Neural cell (in vitro differentiated cells): Measurements from ENCODE around the gene PPIL4. TPM values are rescaled to one million over a fixed set of nuclear protein-coding genes. Genes with fewer than 3 reads are reported as not detected.

Source experiments
- H2AFZ ChIP-seq: fragments of 200-600, 300-800 bp; sonication (generic), shearing (Covaris generic); 2 replicates; pipeline ENCODE4 v1.6.0; 2014; ENCODE audit warnings: low read depth, mild to moderate bottlenecking, antibody characterized with exemption, low read length, moderate library complexity
- H3F3A ChIP-seq: fragments of 200-600 bp; shearing (Covaris generic); 2 replicates; pipeline ENCODE4 v1.6.1; 2016; ENCODE audit warnings: mild to moderate bottlenecking, moderate library complexity, mixed read lengths, antibody characterized with exemption, low read length; ENCODE audit not compliant: insufficient read depth, poor library complexity, severe bottlenecking
- H3K27ac ChIP-seq: fragments of 200-600, 300-800 bp; sonication (generic), shearing (Covaris generic); 2 replicates; pipeline ENCODE4 v1.5.1; 2014; ENCODE audit warnings: mild to moderate bottlenecking, low read length, moderate library complexity
- H3K27me3 ChIP-seq: fragments of 300-800, 200-600 bp; sonication (generic), shearing (Covaris generic); 2 replicates; pipeline ENCODE4 v1.6.0; 2014; ENCODE audit warnings: mild to moderate bottlenecking, low read depth, low read length, moderate library complexity; ENCODE audit not compliant: insufficient read depth
- H3K36me3 ChIP-seq: fragments of 300-800, 200-600 bp; sonication (generic), shearing (Covaris generic); 2 replicates; pipeline ENCODE4 v1.5.1; 2014; ENCODE audit warnings: mild to moderate bottlenecking, antibody characterized with exemption, low read length, moderate library complexity; ENCODE audit not compliant: insufficient read depth
- H3K4me2 ChIP-seq: fragments of 300-800, 200-600 bp; sonication (generic), shearing (Covaris generic); 2 replicates; pipeline ENCODE4 v1.6.0; 2014; ENCODE audit warnings: mild to moderate bottlenecking, low read length
- H3K4me3 ChIP-seq: fragments of 300-800, 200-600 bp; sonication (generic), shearing (Covaris generic); 2 replicates; pipeline ENCODE4 v1.5.1; 2014; ENCODE audit warnings: mild to moderate bottlenecking, low read length, moderate library complexity
- H3K79me2 ChIP-seq: fragments of 200-600 bp; shearing (Covaris generic); replicated peaks from 2 replicates; pipeline ENCODE4 v1.6.0; 2014; ENCODE audit warnings: mild to moderate bottlenecking, low read length, moderate library complexity; ENCODE audit not compliant: insufficient read depth
- H3K9ac ChIP-seq: fragments of 300-800, 200-600 bp; sonication (generic), shearing (Covaris generic); 2 replicates; pipeline ENCODE4 v1.6.1; 2016; ENCODE audit warnings: mild to moderate bottlenecking, low read length, mixed read lengths
- H3K9me2 ChIP-seq: fragments of 200-600 bp; shearing (Covaris generic); 2 replicates; pipeline ENCODE4 v1.6.1; 2016; ENCODE audit warnings: mild to moderate bottlenecking, low read length, mixed read lengths; ENCODE audit not compliant: insufficient read depth
- H3K9me3 ChIP-seq: fragments of 200-600, 300-800 bp; sonication (generic), shearing (Covaris generic); 2 replicates; pipeline ENCODE4 v1.6.1; 2016; ENCODE audit warnings: mild to moderate bottlenecking, mixed run types, low read length, moderate library complexity, mixed read lengths
- H4K20me1 ChIP-seq: fragments of 200-600 bp; shearing (Covaris generic); 2 replicates; pipeline ENCODE4 v1.6.1; 2016; ENCODE audit warnings: mild to moderate bottlenecking, mixed run types; ENCODE audit not compliant: insufficient read depth
- CTCF ChIP-seq: fragments of 450-650 bp; IDR thresholded peaks from 2 replicates; pipeline ENCODE4 v1.5.1; 2014; ENCODE audit warnings: antibody characterized with exemption, mild to moderate bottlenecking, moderate library complexity; ENCODE audit not compliant: poor library complexity, severe bottlenecking
- EP300 ChIP-seq: fragments of 450-650 bp; conservative IDR thresholded peaks from 2 replicates; pipeline ENCODE4 v1.6.1; 2014; ENCODE audit warnings: antibody characterized with exemption, mild to moderate bottlenecking, moderate library complexity; ENCODE audit not compliant: poor library complexity, severe bottlenecking
- EZH2 ChIP-seq: fragments of 200-600, 300-800 bp; shearing (Covaris generic), sonication (generic); IDR thresholded peaks from 2 replicates; pipeline ENCODE4 v1.6.1; 2014; ENCODE audit warnings: antibody characterized with exemption, low read length, borderline replicate concordance, mild to moderate bottlenecking; ENCODE audit not compliant: insufficient read depth, poor library complexity, severe bottlenecking
- MXI1 ChIP-seq: fragments of 450-650 bp; conservative IDR thresholded peaks from 2 replicates; pipeline ENCODE4 v1.6.1; 2014; ENCODE audit warnings: antibody characterized with exemption, mild to moderate bottlenecking; ENCODE audit not compliant: poor library complexity, severe bottlenecking
- POLR2AphosphoS5 ChIP-seq: IDR thresholded peaks from 2 replicates; pipeline ENCODE4 v1.6.1; 2012
- RAD21 ChIP-seq: fragments of 450-650 bp; conservative IDR thresholded peaks from 2 replicates; pipeline ENCODE4 v1.6.1; 2014; ENCODE audit warnings: antibody characterized with exemption, mild to moderate bottlenecking, moderate library complexity
- REST ChIP-seq: IDR thresholded peaks from 2 replicates; pipeline ENCODE4 v1.6.1; 2012; ENCODE audit warnings: borderline replicate concordance
- SMC3 ChIP-seq: fragments of 450-650 bp; conservative IDR thresholded peaks from 2 replicates; pipeline ENCODE4 v1.6.1; 2014; ENCODE audit warnings: antibody characterized with exemption, mild to moderate bottlenecking, moderate library complexity; ENCODE audit not compliant: poor library complexity
- TAF1 ChIP-seq: IDR thresholded peaks from 2 replicates; pipeline ENCODE4 v1.6.1; 2012; ENCODE audit warnings: low read depth
- polyA plus RNA-seq: library from polyadenylated mRNA; depleted of rRNA; stranded (reverse); fragments of >200 nt; gene quantifications from 2 replicates; pipeline ENCODE4 v1.2.3, GENCODE V29; 2014

PPIL4 gene
- polyA plus RNA-seq, 1 donor from 2014 or later: 57.2 TPM

- H3K27me3 ChIP-seq: no peaks in the 10 kb centered on the region
These were observed 4.7 kb downstream of the PPIL4 start for GRCh38 chr6:149541139-149541538.

GRCh38 chr6:149534742-149535141, 11.1 kb downstream of the PPIL4 start:
- H3K36me3 ChIP-seq: peaks cover 10% of the 10 kb centered on the region
- no peak for TF ChIP-seq TAF1
- no peak for TF ChIP-seq POLR2AphosphoS5
- TF ChIP-seq MXI1: no peak
- no peak for TF ChIP-seq CTCF
- TF ChIP-seq EP300: no peak
- TF ChIP-seq EZH2: no peak
- no peak for TF ChIP-seq SMC3

More at GRCh38 chr6:149541139-149541538, 4.7 kb downstream of the PPIL4 start:
- Histone ChIP-seq H3F3A (no peaks in the 10 kb centered on the region), H3K27ac (no peak overlapping the region), H3K9me2 (no peaks in the 10 kb centered on the region), H3K9ac (no peak overlapping the region), H3K9me3 (no peaks in the 10 kb centered on the region), H2AFZ (no peak overlapping the region), H3K4me3 (no peak overlapping the region), H3K4me2 (no peak overlapping the region), H3K36me3 (peaks cover 1% of the 10 kb centered on the region), H4K20me1 (no peaks in the 10 kb centered on the region), H3K79me2 (peaks cover 53% of the 10 kb centered on the region)
- TF ChIP-seq TAF1 (no peak), MXI1 (no peak), POLR2AphosphoS5 (no peak), REST (no peak), EP300 (no peak), RAD21 (no peak), EZH2 (no peak), CTCF (no peak)

More at GRCh38 chr6:149534742-149535141, 11.1 kb downstream of the PPIL4 start:
- Histone ChIP-seq H3K4me2 (no peak overlapping the region), H3K4me3 (no peak overlapping the region), H4K20me1 (no peaks in the 10 kb centered on the region), H3K9ac (no peak overlapping the region), H3K27me3 (no peaks in the 10 kb centered on the region), H3K9me3 (no peaks in the 10 kb centered on the region), H3K9me2 (no peaks in the 10 kb centered on the region), H3K79me2 (no peaks in the 10 kb centered on the region), H3K27ac (no peak overlapping the region), H3F3A (no peaks in the 10 kb centered on the region), H2AFZ (no peak overlapping the region)
